Type B pancreatic cell (in vitro differentiated cells): Measurements from ENCODE around the gene KCNA4. TPM values are rescaled to one million over a fixed set of nuclear protein-coding genes. Genes with fewer than 3 reads are reported as not detected.
"Not testable (repeated sequence)": the region's sequence is repeated elsewhere in the genome, so short reads cannot be mapped to it uniquely, and the experiment has no call there.

ENCODE experiments used
- DNase-seq: peaks from one replicate; pipeline ENCODE4 v3.0.0; 2021; ENCODE audit warnings: mixed read lengths; ENCODE audit not compliant: unreplicated experiment; ENCODE audit errors: extremely low spot score
- H3K27ac Mint-ChIP-seq: 2 replicates; pipeline ENCODE4 v1.8.0; 2021; ENCODE audit warnings: mild to moderate bottlenecking, mixed read lengths
- H3K27me3 Mint-ChIP-seq: 2 replicates; pipeline ENCODE4 v1.8.0; 2021; ENCODE audit warnings: mixed read lengths
- H3K36me3 Mint-ChIP-seq: 2 replicates; pipeline ENCODE4 v1.8.0; 2021; ENCODE audit warnings: mixed read lengths
- H3K4me1 Mint-ChIP-seq: one replicate; pipeline ENCODE4 v1.8.0; 2021; ENCODE audit warnings: mixed read lengths; ENCODE audit not compliant: unreplicated experiment
- H3K4me3 Mint-ChIP-seq: 2 replicates; pipeline ENCODE4 v1.8.0; 2021; ENCODE audit warnings: mild to moderate bottlenecking, mixed read lengths
- H3K9me3 Mint-ChIP-seq: 2 replicates; pipeline ENCODE4 v1.8.0; 2021; ENCODE audit warnings: mixed read lengths
- CTCF ChIP-seq: fragments of 200-600 bp; sonication (generic); conservative IDR thresholded peaks from 2 replicates; pipeline ENCODE4 v1.5.0; 2021; ENCODE audit warnings: antibody characterized with exemption, mild to moderate bottlenecking
- total RNA-seq: library from RNA; stranded (reverse); gene quantifications from 2 replicates; pipeline ENCODE4 v1.2.1, GENCODE V29; 2021; ENCODE audit warnings: low replicate concordance

Gene KCNA4
- total RNA-seq, 1 donor from 2014 or later: 2.1 TPM

- no peak for DNase-seq
- Mint-ChIP-seq H3K9me3 (no peaks in the 10 kb centered on the region), H3K27me3 (no peaks in the 10 kb centered on the region), H3K27ac (no peak overlapping the region), H3K36me3 (no peaks in the 10 kb centered on the region), H3K4me1 (no peaks in the 10 kb centered on the region), H3K4me3 (no peak overlapping the region)
- no peak for TF ChIP-seq CTCF
Observed at GRCh38 chr11:30045921-30046577, 29.2 kb upstream of the KCNA4 start.

- no peaks in the 10 kb centered on the region for H3K9me3 Mint-ChIP-seq
- no peaks in the 10 kb centered on the region for H3K4me1 Mint-ChIP-seq
- no peak overlapping the region for H3K27ac Mint-ChIP-seq
- DNase-seq: no peak
- TF ChIP-seq CTCF: no peak
- H3K4me3 Mint-ChIP-seq: no peak overlapping the region
- no peaks in the 10 kb centered on the region for H3K36me3 Mint-ChIP-seq
- no peaks in the 10 kb centered on the region for H3K27me3 Mint-ChIP-seq
Observed at GRCh38 chr11:30045144-30045543, 28.3 kb upstream of the KCNA4 start.

GRCh38 chr11:30041171-30041570 lies 24.3 kb upstream of the KCNA4 start:
- H3K36me3 Mint-ChIP-seq: no peaks in the 10 kb centered on the region
- no peak overlapping the region for H3K27ac Mint-ChIP-seq
- TF ChIP-seq CTCF: no peak
- H3K4me3 Mint-ChIP-seq: no peak overlapping the region
- no peaks in the 10 kb centered on the region for H3K4me1 Mint-ChIP-seq
- no peaks in the 10 kb centered on the region for H3K27me3 Mint-ChIP-seq
- no peak for DNase-seq
- no peaks in the 10 kb centered on the region for H3K9me3 Mint-ChIP-seq

- not testable (repeated sequence) for DNase-seq, H3K4me1 Mint-ChIP-seq, H3K27ac Mint-ChIP-seq, H3K36me3 Mint-ChIP-seq, H3K4me3 Mint-ChIP-seq, H3K9me3 Mint-ChIP-seq, H3K27me3 Mint-ChIP-seq
Observed at GRCh38 chr11:30034746-30035145, 17.9 kb upstream of the KCNA4 start.

- H3K4me3 Mint-ChIP-seq, DNase-seq, H3K27me3 Mint-ChIP-seq, H3K27ac Mint-ChIP-seq, H3K4me1 Mint-ChIP-seq, H3K9me3 Mint-ChIP-seq, H3K36me3 Mint-ChIP-seq: not testable (repeated sequence)
Observed at GRCh38 chr11:30034166-30034565, 17.3 kb upstream of the KCNA4 start.

- Mint-ChIP-seq H3K9me3 (no peaks in the 10 kb centered on the region), H3K27ac (no peak overlapping the region), H3K4me3 (no peak overlapping the region), H3K36me3 (no peaks in the 10 kb centered on the region), H3K4me1 (no peaks in the 10 kb centered on the region), H3K27me3 (peaks cover 11% of the 10 kb centered on the region)
- TF ChIP-seq CTCF: no peak
- DNase-seq: no peak
Observed at GRCh38 chr11:30025396-30026139, 8.7 kb upstream of the KCNA4 start.
